Stimulated activated CD8-positive, alpha-beta memory T cell treated with anti-CD3 and anti-CD28 coated beads, Interleukin-4, amount 100 ng/mL, for 24 hours (primary cell): ENCODE results near the gene FGGY.
"Not testable (repeated sequence)": the region's sequence is repeated elsewhere in the genome, so short reads cannot be mapped to it uniquely, and the experiment has no call there.

Source experiments
- DNase-seq: peaks from one replicate; pipeline ENCODE4 v3.0.0-alpha.2; 2020; ENCODE audit warnings: low read depth

FGGY gene

DNA sequence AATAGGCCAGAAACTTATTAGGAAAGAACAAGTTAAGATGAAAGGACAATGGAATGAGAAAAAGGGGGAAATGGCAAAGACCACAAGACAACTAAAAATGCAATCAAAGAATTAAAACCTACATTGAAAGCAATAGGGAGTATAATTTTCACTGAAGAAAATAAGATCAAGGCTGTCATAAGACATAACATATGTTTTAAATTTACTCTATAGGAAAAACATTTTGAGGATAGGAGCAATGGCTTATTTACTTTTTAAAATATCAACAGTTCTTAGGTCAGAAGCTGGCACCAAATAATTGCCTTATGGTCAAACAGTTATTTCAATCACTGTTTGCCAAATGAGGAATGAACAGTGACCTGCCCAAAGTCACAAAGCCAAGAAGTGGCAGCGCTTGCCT, 346.6 kb downstream of the FGGY start:
- no peak for DNase-seq

DNA sequence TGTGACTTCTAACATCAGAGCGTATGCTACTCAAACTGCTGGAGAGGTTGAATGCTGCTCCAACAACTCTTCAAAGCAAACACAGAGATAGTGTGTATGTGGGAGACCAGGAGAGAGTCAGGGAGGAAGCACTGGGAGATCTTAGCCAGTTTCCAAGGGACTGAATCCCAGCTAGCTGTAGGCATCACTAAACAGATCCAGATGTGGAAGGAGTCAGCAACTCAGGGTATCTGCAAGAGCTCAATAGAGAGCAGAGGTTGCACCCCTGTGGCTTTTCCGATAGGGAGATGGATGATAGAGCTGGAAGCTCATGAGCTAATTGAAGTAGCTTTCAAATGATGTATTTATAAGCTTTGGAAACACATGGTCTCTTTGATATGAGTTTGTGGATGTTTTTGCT, 349.0 kb downstream of the FGGY start:
- DNase-seq: no peak

DNA sequence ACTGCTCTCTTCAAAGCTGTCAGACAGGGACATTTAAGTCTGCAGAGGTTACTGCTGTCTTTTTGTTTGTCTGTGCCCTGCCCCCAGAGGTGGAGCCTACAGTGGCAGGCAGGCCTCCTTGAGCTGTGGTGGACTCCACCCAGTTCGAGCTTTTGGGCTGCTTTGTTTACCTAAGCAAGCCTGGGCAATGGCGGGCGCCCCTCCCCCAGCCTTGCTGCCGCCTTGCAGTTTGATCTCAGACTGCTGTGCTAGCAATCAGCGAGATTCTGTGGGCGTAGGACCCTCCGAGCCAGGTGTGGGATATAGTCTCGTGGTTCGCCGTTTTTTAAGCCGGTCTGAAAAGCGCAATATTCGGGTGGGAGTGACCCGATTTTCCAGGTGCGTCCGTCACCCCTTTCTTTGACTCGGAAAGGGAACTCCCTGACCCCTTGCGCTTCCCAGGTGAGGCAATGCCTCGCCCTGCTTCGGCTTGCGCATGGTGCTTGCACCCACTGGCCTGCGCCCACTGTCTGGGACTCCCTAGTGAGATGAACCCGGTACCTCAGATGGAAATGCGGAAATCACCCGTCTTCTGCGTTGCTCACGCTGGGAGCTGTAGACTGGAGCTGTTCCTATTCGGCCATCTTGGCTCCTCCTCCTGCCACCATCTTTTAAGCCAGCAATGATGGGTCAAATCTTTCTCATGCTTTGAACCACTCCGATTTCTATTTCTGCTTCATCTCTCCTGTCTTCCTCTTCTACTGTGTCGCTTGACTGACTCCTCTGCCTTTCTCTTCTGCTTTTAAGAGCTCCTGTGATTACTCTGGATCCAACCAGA, 356.5 kb downstream of the FGGY start:
- DNase-seq: not testable (repeated sequence)

- no peak for DNase-seq
These were observed 357.1 kb downstream of the FGGY start for GRCh38 chr1:59653968-59654367.

DNA sequence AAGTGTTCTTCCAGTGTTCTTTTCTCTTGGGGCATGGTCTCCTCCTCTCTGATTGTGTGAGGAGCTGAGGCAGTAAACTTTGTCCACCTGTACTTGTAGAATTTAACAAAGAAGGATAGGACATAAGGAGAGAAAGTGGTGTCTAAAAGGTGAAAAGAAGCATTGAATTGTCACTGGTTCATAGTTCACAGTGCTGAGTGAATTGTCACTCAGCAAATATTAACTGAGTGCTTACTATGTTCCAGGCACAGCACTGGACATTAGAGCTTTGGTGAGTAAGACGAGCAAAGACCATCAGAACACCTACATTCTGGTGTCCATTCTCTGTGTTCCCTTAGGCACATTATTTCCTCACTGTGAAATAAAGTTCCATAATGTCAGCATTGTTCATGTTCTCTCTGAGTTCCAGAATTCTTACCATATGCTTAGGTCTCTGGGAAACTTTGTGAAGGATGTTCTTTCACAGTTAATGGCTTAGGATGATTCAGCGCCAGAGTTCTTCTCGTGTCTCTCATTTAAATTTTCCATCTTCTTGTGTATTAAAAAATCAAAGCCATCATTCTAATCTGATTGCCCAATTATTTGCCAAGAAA, 361.1 kb downstream of the FGGY start:
- DNase-seq: no peak

DNA sequence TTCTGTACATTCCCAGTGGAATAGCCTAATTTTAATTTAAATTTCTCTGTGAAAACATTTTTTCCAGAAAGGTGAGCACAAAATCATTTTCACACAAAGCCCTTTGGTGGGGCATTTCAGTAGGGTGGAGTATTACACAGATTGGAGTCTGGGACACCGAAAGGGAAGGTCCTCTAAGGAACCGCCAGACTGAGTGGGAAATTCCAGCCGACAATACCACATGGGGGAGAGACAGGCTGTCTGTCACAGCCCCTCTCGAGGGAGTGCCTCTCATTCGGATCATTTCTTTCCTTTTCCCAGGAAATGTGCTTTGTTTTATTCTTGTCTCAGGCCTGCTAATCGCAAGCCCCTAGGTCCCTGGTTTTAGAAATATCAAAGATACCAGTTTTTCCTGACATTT, 367.3 kb downstream of the FGGY start:
- DNase-seq: no peak

GRCh38 chr1:59666106-59666505, 369.2 kb downstream of the FGGY start:
- no peak for DNase-seq

- no peak for DNase-seq
These were observed 370.1 kb downstream of the FGGY start for GRCh38 chr1:59667020-59667419.

- DNase-seq: no peak
These were observed 372.9 kb downstream of the FGGY start for GRCh38 chr1:59669752-59670312.

GRCh38 chr1:59670662-59671061, 373.8 kb downstream of the FGGY start:
- DNase-seq: no peak

- DNase-seq: no peak
These were observed 374.4 kb downstream of the FGGY start for GRCh38 chr1:59671066-59671952.

GRCh38 chr1:59671953-59672305, 375.0 kb downstream of the FGGY start:
- no peak for DNase-seq

- DNase-seq: no peak
These were observed 376.1 kb downstream of the FGGY start for GRCh38 chr1:59672851-59673572.

DNA sequence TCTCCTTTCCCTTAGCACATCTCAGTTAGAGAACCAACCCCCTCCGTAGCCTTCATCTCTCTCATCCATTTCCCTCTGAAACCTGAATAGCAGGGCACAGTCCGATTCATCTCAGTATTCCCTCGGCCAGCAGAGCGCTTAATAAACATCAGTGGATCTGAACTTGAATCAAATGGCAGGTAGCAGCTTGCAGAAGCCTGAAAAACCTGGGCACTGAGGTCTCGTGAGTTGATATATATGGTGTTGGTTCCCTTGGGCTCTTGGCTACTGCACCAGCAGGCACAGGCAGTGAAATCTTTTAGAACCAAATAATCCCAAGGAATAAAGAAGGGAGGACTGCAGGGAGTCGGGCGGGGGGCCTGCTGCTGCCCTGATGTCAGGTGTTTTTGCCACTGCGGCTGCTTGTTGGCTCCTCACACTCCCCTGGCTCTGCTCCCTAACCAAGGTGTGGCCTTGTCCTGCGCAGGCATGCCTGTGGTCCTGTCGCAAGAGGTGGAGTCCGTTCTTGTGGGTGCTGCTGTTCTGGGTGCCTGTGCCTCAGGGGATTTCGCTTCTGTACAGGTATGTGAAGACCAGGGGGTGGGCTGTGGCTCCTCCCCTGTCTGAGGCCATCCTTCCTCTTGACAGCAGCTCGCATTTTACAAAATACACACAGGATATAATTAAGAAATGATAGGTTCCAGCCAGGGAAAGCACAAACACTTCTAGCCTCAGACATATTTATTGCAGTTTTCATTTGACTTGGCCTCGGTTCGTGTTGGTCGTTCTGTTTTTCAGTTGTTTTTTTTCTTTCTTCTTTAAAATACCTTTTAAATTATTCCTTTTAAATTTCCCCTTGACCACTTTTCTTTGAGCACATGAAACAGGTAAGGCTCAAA, 376.9 kb downstream of the FGGY start:
- DNase-seq: no peak

DNA sequence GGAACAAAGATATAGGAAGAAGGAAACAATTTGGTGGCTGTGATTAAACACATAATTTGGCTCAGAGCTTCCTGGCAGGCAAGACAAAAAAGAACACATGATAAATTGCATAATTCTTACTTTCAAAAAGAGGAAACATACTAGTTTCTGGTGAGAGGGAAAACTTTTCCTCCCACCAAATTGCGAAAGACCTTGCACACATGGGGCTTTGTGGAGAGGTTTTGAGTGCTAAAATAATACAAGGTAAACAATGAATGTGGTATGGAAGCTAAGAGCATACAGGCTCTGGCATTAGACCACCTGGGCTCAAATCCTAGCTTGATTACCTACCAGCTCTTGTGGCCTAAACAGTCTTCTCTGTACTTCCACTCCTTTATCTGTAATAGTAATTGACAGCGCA, 377.7 kb downstream of the FGGY start:
- no peak for DNase-seq

- no peak for DNase-seq
These were observed 379.0 kb downstream of the FGGY start for GRCh38 chr1:59675936-59676335.

DNA sequence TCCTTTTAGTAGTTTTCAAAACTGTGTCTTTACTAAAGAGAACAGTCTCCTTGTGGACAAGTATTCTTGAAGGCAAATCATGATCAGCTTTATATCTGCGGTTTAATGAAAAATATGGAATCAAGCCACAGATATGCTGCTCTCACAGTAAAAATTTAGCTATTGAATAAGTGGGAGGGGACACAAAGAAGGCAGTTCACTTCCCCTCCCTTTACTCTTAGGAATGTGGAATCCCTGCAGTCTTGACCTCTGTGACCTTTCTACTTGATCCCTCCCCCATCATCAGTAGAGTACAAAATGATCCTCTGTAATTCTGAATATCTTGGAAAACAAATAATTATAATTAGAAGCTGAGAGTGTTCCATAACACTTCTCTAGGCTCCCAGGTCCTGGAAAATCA, 381.1 kb downstream of the FGGY start:
- DNase-seq: no peak

DNA sequence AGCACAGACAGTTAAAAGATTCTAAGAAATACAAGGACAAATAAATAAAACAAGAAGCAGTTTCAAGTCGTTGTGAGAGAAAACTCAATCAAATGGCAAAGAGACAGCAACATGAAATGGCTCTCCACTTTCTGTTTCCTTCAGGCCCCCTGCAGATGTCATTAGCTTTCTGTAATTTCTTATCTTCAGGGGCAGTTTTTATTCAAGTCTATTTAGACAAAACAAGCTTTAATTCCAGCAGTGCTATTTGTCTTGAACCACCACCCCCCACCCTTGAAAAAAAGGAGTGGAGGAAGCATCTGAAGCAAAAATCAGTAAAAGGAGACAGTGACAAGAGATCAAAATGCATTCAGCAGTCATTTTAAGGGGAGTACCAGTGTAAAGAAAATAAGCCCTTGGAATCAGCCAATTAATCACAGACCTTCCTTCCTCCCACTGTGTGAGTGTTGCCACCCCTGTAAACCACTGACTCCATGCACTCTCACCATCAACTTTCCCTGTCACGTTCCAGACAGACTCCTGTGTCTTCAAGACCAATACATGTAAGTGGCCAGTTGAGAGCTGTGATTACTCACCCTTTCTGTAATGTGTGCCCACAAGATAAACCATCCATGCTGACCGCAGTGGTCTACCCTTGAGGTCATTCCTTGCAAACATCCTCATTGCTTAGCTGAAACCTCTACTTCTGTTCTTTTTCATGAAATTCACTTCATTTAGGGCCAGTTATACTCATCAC, 381.8 kb downstream of the FGGY start:
- DNase-seq: no peak

DNA sequence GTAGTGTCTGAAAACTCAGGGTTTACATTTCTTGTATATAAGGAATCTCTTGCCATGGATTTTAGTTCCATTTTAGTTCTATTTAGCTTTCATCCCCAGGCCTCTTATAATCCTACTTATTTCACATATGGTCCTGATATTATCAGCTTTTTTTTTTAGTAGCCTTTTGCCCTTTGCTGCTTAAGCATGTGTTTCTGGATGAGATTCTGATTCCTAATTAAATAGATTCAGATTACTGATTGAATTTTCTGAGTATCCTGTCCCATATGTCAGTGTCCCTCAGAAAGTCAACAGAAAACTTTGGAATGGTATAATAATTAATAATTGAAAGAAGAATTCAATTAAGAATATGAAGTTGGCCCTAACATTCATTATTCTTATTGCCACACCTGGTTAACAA, 383.1 kb downstream of the FGGY start:
- DNase-seq: no peak

DNA sequence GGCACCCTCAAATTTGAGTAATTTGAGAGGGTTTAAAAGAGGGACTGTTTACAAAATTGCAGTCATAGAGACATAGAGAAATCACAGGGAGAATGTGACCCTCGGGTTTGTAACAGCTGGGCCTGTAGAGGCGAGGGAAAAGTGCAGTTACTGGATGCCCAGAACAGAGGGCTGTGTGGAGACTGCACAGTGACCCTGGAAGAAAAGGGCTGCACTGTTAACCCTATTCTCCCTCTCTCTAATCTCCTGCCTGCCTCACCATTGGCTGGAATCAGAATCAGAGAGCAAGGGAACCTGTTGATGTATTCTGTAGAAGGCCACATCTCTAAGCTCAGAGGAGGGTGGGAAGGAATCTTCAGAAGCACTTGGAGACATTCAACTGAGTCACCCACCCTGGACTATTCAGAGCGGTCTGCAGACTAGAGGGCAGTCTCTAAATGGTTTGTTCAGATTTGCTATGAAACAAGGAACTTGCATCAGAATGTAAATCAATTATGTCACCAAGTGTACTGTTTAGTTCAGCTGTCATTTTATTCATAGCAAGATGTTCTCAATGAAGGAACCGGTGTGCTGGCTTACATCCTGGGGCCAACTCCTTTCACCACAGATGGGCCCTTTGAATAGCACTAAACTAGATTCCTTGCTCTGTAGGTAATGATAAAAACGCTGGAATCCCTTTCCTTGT, 385.6 kb downstream of the FGGY start:
- no peak for DNase-seq
